Amniotic epithelial cell (primary cell): ENCODE results near the gene CER1.
"Not testable (repeated sequence)": the region's sequence is repeated elsewhere in the genome, so short reads cannot be mapped to it uniquely, and the experiment has no call there.

Source experiments
- DNase-seq: peaks from one replicate; pipeline ENCODE4 v3.0.0-alpha.2; 2010; ENCODE audit warnings: low read depth

The CER1 gene

GRCh38 chr9:14715102-14715501 lies 7.4 kb downstream of the CER1 start:
- peak; percentile 12 for DNase-seq

GRCh38 chr9:14713187-14713767 lies 9.3 kb downstream of the CER1 start:
- DNase-seq: no peak

- DNase-seq: peak; percentile 60
These were observed 11.7 kb downstream of the CER1 start for GRCh38 chr9:14710804-14711203.

GRCh38 chr9:14706530-14707140 lies 15.9 kb downstream of the CER1 start:
- DNase-seq: no peak

GRCh38 chr9:14705079-14705478 lies 17.5 kb downstream of the CER1 start:
- no peak for DNase-seq

GRCh38 chr9:14704281-14704680 lies 18.3 kb downstream of the CER1 start:
- DNase-seq: no peak

GRCh38 chr9:14702200-14702720 lies 20.3 kb downstream of the CER1 start:
- no peak for DNase-seq

GRCh38 chr9:14693251-14693861 lies 29.2 kb downstream of the CER1 start, which contains the start of gene ZDHHC21:
Gene ZDHHC21 (minus strand): TSS chr9:14693432. CDS start chr9:14674340, 19,092 bp downstream.
- peak; percentile 46 for DNase-seq

- peak; percentile 11 for DNase-seq
These were observed 29.9 kb downstream of the CER1 start for GRCh38 chr9:14692470-14693250.

GRCh38 chr9:14690948-14691730 lies 31.4 kb downstream of the CER1 start:
- no peak for DNase-seq

- DNase-seq: peak; percentile 33
These were observed 35.4 kb downstream of the CER1 start for GRCh38 chr9:14687042-14687719.

- DNase-seq: no peak
These were observed 36.4 kb downstream of the CER1 start for GRCh38 chr9:14686168-14686567.

- not testable (repeated sequence) for DNase-seq
These were observed 39.9 kb downstream of the CER1 start for GRCh38 chr9:14682616-14683015.

- no peak for DNase-seq
These were observed 43.8 kb downstream of the CER1 start for GRCh38 chr9:14678776-14679175.

GRCh38 chr9:14677872-14678271 lies 44.7 kb downstream of the CER1 start:
- peak; percentile 14 for DNase-seq

GRCh38 chr9:14677396-14677795 lies 45.1 kb downstream of the CER1 start:
- no peak for DNase-seq

- DNase-seq: peak; percentile 6
These were observed 47.9 kb downstream of the CER1 start for GRCh38 chr9:14674630-14675029.

GRCh38 chr9:14671377-14671776 lies 51.2 kb downstream of the CER1 start:
- DNase-seq: no peak

GRCh38 chr9:14670718-14671117 lies 51.8 kb downstream of the CER1 start:
- DNase-seq: peak; percentile 43
